ENCODE measurements around the gene SQOR.
A peak's percentile ranks its signal among the peaks of the same experiment; 100 is the strongest.

The SQOR gene

DNA sequence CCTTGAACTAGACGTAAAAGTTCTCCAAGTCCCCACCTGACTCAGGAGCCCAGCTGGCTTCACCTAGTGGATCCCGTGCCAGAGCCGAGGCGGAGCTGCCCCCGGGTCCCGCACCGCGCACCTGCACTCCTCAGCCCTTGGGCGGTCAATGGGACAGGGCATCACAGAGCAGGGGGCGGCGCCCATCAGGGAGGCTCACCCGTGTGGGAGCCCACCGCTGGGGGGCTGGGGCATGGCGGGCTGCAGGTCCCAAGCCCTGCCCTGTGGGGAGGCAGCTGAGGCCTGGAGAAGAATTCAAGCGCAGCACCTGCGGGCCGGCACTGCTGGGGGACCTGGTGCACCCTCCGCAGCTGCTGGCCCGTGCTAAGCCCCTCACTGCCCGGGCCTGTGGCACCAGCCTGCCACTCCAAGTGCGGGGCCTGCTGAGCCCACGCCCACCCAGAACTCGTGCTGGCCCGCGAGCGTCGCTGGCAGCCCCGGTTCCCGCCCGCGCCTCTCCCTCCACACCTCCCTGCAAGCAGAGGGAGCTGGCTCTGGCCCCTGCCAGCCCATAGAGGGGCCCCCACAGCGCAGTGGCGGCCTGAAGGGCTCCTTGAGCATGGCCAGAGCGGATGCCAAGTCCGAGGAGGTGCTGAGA, 16.2 kb downstream of the SQOR start:
- H3K9ac ChIP-seq (ENCODE audit: low read length) = no peak overlapping the region
- peaks cover 6% of the 10 kb centered on the region for H3K4me1 ChIP-seq (ENCODE audit: control insufficient read depth, insufficient read depth, low read length)
- H3K36me3 ChIP-seq (ENCODE audit: control insufficient read depth, insufficient read depth, low read length) = no peaks in the 10 kb centered on the region
- no peak overlapping the region for H3K4me3 ChIP-seq (ENCODE audit: low read length)
- no peaks in the 10 kb centered on the region for H3K27me3 ChIP-seq (ENCODE audit: control insufficient read depth, insufficient read depth, low read length)
- H3K27ac ChIP-seq (ENCODE audit: low read depth, low read length) = no peak overlapping the region

DNA sequence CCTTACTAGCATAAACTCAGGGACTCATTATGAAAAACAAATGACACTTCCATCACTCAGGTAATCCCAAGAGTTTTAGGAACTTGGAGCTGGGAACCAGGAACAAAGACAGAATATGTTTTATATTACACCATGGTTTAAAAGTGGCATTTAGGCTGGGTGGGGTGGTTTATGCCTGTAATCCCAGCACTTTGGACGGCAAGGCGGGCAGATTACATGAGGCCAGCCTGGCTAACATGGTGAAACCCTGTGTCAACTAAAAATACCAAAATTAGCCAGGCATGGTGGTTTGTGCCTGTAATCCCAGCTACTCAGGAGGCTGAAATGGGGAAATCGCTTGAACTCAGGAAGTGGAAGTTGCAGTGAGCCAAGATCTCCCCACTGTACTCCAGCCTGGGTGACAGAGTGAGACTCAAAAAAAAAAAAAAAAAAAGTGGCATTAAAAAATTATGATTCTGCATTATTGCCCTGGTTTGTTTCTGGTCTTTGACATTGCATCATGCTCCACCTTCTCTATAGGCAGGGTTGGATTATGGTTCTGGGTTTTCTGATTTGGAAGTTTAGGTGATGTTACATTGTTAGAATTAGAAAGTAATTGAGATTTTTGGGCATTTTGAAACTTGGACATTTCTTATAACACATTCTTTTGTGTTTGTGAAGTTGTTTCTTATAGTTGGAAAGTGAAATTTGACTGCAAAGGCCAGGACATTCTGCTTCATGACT, 19.0 kb downstream of the SQOR start:
- Histone ChIP-seq H3K4me1 (ENCODE audit: control insufficient read depth, insufficient read depth, low read length) (peaks cover 8% of the 10 kb centered on the region), H3K27ac (ENCODE audit: low read depth, low read length) (no peak overlapping the region), H3K36me3 (ENCODE audit: control insufficient read depth, insufficient read depth, low read length) (no peaks in the 10 kb centered on the region), H3K9ac (ENCODE audit: low read length) (no peak overlapping the region), H3K27me3 (ENCODE audit: control insufficient read depth, insufficient read depth, low read length) (no peaks in the 10 kb centered on the region), H3K4me3 (ENCODE audit: low read length) (no peak overlapping the region)

DNA sequence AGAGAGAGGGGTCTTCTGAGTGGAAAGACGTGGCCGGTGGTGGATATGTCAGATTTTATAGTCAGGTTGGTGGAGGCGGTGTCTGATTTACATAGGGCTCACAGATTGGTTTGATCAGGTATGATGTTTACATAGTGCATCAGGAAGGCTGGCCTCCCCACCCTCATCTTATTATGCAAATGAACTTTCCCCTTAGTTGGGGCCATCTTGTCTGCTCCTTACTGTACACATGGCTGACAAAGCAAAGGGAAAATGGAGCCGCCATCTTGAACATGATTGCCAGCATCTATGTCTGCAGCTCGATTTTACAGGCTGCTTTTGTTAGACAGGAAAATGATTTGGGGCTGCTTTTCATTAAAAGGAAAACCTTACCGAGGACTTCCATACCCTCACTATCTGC, 19.9 kb downstream of the SQOR start:
- Histone ChIP-seq H3K27ac (ENCODE audit: low read depth, low read length) (no peak overlapping the region), H3K9ac (ENCODE audit: low read length) (no peak overlapping the region), H3K36me3 (ENCODE audit: control insufficient read depth, insufficient read depth, low read length) (peaks cover 3% of the 10 kb centered on the region), H3K27me3 (ENCODE audit: control insufficient read depth, insufficient read depth, low read length) (no peaks in the 10 kb centered on the region), H3K4me3 (ENCODE audit: low read length) (no peak overlapping the region), H3K4me1 (ENCODE audit: control insufficient read depth, insufficient read depth, low read length) (peaks cover 12% of the 10 kb centered on the region)

DNA sequence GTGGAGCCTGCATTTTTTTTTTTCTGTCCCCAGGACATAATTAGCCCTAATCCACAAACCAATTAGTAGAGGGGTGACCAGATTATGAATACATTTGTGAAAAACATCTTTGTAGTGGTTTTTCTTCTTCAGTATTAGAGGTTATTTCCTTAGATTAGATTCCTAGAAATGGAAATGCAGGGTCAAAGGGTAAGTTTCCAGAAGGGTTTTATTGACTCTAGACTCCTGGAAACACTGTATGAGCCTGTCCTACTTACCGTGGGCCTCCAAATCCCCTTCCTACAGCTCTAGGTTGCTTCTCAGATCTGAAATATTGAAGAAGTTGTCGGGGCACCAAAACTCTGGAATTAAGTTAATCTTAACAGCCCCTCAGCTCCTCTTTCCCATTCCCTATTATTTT, 22.4 kb downstream of the SQOR start:
- peaks cover 10% of the 10 kb centered on the region for H3K36me3 ChIP-seq (ENCODE audit: control insufficient read depth, insufficient read depth, low read length)
- peak overlapping the region; percentile 28 for H3K4me3 ChIP-seq (ENCODE audit: low read length)
- H3K27ac ChIP-seq (ENCODE audit: low read depth, low read length) = peak overlapping the region; percentile 34
- H3K27me3 ChIP-seq (ENCODE audit: control insufficient read depth, insufficient read depth, low read length) = no peaks in the 10 kb centered on the region
- no peak overlapping the region for H3K9ac ChIP-seq (ENCODE audit: low read length)
- peaks cover 21% of the 10 kb centered on the region for H3K4me1 ChIP-seq (ENCODE audit: control insufficient read depth, insufficient read depth, low read length)

DNA sequence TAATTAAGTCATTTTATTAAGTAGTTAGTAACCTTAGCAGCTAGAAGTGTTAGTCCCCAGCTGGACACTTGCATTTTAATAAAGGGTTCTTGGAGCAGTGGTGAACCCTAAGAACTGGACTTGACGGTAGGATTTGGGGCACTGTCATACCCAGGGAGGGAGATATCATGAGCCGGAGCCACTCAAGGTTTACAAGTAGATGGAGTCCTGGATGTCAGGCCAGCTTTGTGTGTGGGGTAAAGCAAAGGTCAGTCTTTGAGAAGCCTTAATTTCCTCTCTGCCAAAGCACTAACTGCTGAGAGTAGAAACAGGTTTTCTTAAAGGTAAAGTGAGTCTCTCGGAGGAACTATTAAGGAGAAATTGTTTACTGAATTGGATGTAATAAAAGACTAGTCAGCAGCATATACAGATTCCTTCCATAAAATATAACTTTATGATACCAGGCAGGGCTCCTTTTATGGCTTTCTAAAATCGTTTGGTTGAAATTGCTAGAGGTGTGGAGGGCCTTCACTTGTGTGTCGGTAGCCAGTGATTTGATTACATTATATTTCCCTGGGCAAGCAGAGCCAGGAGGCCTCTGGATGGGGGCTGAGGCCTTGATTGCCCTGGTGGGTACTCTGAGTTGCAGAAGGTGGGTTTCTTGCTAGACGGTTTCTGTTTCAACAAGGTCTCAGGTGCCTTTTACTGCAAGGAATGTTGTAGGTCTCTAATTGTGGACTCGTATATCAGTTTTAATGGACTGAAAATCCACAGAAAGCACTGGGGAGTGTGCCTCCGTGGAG, 23.1 kb downstream of the SQOR start:
- H3K27ac ChIP-seq (ENCODE audit: low read depth, low read length) = peak overlapping the region; percentile 34
- peak overlapping the region; percentile 28 for H3K4me3 ChIP-seq (ENCODE audit: low read length)
- no peak overlapping the region for H3K9ac ChIP-seq (ENCODE audit: low read length)
- peaks cover 21% of the 10 kb centered on the region for H3K4me1 ChIP-seq (ENCODE audit: control insufficient read depth, insufficient read depth, low read length)
- H3K36me3 ChIP-seq (ENCODE audit: control insufficient read depth, insufficient read depth, low read length) = peaks cover 10% of the 10 kb centered on the region
- no peaks in the 10 kb centered on the region for H3K27me3 ChIP-seq (ENCODE audit: control insufficient read depth, insufficient read depth, low read length)

DNA sequence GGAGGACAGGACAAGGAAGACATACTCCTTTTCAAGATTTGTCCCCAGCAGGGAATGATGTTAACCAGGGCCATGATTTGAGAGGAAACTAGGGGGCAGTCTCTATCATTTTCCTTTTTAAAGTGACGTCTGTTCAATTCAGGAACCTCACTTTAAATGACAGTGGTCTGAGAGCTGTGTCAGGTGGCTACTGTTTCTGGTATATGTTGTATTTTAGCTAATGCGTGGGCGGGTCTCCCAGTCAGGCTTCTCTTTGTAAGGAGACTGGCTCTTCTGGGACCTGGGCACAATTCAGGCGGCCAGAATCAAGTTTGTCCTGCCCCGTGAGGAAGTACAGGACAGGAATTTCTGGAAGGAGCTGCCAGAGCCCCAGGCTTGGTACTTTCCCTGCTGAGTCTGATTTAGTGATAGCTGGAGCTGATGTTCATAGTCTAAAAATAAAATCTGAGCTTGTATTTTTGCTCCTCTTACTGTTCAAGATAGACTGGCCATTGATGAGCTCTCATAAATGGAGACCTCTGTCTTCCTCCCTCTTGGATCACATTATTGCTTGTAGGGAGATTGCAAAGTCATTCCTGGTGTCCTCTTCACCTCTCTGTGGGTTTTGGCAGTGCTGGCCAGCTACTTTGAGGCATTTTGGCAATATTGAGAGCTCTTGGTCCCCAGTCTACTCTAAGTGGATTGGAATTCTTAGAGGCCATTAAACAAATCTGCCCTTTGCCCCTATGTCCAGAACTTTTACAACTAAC, 25.6 kb downstream of the SQOR start:
- H3K4me1 ChIP-seq (ENCODE audit: control insufficient read depth, insufficient read depth, low read length) = peaks cover 19% of the 10 kb centered on the region
- H3K27me3 ChIP-seq (ENCODE audit: control insufficient read depth, insufficient read depth, low read length) = no peaks in the 10 kb centered on the region
- peak overlapping the region; percentile 81 for H3K27ac ChIP-seq (ENCODE audit: low read depth, low read length)
- no peak overlapping the region for H3K4me3 ChIP-seq (ENCODE audit: low read length)
- H3K9ac ChIP-seq (ENCODE audit: low read length) = no peak overlapping the region
- peaks cover 14% of the 10 kb centered on the region for H3K36me3 ChIP-seq (ENCODE audit: control insufficient read depth, insufficient read depth, low read length)

DNA sequence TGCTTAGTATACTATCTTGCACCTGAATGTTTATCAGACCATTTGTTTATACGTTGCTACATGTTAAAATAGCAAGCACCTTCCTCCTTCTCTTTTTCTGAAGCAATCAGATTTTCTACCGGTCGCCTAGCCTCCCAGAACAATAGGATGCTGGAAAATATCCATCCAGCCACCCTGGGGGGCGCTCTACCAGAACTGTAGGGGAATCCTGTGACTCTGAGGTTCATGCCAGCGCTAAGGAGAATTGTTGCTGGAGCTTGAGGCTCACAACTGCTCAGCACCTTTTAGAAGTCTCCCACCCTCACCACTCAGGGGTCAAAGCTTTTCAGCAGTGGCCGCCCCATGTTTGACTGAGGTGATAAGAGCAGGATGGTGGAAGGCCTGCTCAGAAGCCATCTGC, 27.5 kb downstream of the SQOR start:
- peaks cover 18% of the 10 kb centered on the region for H3K36me3 ChIP-seq (ENCODE audit: control insufficient read depth, insufficient read depth, low read length)
- no peak overlapping the region for H3K4me3 ChIP-seq (ENCODE audit: low read length)
- H3K9ac ChIP-seq (ENCODE audit: low read length) = no peak overlapping the region
- no peak overlapping the region for H3K27ac ChIP-seq (ENCODE audit: low read depth, low read length)
- peaks cover 19% of the 10 kb centered on the region for H3K4me1 ChIP-seq (ENCODE audit: control insufficient read depth, insufficient read depth, low read length)
- no peaks in the 10 kb centered on the region for H3K27me3 ChIP-seq (ENCODE audit: control insufficient read depth, insufficient read depth, low read length)

DNA sequence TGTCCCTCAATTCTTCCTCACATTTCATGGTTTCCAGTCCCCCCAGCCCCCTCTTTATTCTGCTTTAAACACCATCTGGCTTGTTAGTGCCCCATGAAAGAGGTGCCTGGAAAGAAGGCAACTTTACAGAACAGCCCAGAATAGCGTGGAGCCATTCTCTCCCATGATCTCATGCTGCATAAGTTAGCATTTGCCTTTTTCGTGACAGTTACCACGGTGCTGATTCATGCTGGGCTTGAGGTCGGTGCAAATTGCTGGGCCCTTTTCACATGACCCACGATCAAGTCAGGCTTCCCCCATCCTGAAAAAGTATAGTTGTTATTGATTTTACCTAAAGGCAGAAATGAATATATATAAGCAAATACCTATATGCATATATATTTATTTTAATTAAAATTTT, 29.6 kb downstream of the SQOR start:
- Histone ChIP-seq H3K9ac (ENCODE audit: low read length) (no peak overlapping the region), H3K27me3 (ENCODE audit: control insufficient read depth, insufficient read depth, low read length) (no peaks in the 10 kb centered on the region), H3K4me3 (ENCODE audit: low read length) (no peak overlapping the region), H3K36me3 (ENCODE audit: control insufficient read depth, insufficient read depth, low read length) (peaks cover 15% of the 10 kb centered on the region), H3K27ac (ENCODE audit: low read depth, low read length) (no peak overlapping the region), H3K4me1 (ENCODE audit: control insufficient read depth, insufficient read depth, low read length) (peaks cover 10% of the 10 kb centered on the region)

DNA sequence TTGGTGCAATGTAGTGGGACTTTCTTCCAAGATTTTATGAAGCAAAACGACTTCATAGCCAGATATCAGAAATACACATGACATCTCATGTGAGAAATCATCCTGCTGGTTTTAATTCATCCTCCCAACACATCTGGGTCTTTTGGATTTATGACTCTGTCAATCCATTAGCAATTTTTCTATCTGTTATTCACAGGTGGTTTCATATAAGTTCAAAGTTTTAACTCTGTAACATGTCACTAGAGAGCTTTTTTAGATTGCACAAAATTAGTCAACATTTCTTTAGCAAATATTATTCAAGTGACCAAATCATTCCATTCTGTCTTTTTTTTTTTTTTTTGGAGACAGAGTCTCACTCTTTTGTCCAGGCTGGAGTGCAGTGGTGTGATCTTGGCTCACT, 30.4 kb downstream of the SQOR start:
- Histone ChIP-seq H3K36me3 (ENCODE audit: control insufficient read depth, insufficient read depth, low read length) (peaks cover 16% of the 10 kb centered on the region), H3K27ac (ENCODE audit: low read depth, low read length) (no peak overlapping the region), H3K27me3 (ENCODE audit: control insufficient read depth, insufficient read depth, low read length) (no peaks in the 10 kb centered on the region), H3K4me3 (ENCODE audit: low read length) (no peak overlapping the region), H3K9ac (ENCODE audit: low read length) (no peak overlapping the region), H3K4me1 (ENCODE audit: control insufficient read depth, insufficient read depth, low read length) (peaks cover 4% of the 10 kb centered on the region)

DNA sequence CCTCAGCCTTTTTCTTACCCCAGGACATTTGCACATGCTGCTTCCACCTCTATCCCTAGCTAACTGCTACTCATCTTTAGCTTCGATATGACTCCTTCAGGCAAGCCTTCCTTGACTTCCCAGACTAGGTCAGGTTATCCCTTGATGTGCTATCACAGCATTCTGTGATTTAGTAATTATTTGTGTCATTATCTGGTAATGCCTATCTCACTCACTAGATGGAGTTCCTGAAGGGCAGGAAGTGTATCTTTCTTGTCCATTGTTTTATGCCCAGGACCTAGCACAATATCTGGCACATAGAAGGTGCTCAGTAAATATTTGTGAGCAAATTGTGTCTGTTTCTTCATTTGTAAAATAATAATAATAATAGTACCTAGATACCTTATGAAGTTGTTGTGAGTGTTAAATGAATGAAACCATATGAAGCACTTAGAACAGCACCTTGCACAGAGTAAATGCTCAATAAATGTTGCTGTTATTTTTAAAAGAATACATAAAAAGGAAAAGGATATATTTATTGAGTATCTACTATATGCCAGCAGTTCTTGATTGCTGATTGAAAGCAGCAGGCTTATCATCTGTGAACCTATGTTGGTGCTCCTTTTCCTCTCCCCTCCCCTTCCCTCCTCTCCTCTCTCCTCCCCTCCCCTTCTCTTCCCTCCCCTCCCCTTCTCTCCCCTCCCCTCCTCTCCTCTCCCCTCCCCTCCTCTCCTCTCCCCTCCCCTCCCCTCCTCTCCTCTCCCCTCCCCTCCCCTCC, 31.5 kb downstream of the SQOR start:
- H3K4me3 ChIP-seq (ENCODE audit: low read length) = no peak overlapping the region
- no peaks in the 10 kb centered on the region for H3K27me3 ChIP-seq (ENCODE audit: control insufficient read depth, insufficient read depth, low read length)
- H3K36me3 ChIP-seq (ENCODE audit: control insufficient read depth, insufficient read depth, low read length) = peaks cover 16% of the 10 kb centered on the region
- no peak overlapping the region for H3K27ac ChIP-seq (ENCODE audit: low read depth, low read length)
- H3K9ac ChIP-seq (ENCODE audit: low read length) = no peak overlapping the region
- no peaks in the 10 kb centered on the region for H3K4me1 ChIP-seq (ENCODE audit: control insufficient read depth, insufficient read depth, low read length)

DNA sequence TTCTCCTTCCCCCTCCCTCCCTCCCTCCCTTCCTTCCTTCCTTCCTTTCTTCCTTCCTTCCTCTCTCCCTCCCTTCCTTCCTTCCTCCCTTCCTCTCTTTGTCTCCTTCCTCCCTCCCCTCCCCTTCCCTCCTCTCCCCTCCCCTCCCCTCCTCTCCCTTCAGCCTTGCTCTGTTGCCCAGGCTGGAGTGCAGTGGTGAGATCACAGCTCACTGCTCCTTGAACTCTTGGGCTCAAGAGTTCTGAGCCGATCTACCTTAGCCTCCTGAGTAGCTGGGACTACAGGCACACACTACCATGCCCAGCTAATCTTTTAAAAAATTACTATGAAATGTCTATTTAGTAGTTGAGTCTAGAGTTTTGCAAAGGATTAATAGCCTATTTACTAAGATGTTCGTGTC, 32.2 kb downstream of the SQOR start:
- Histone ChIP-seq H3K4me3 (ENCODE audit: low read length) (no peak overlapping the region), H3K4me1 (ENCODE audit: control insufficient read depth, insufficient read depth, low read length) (no peaks in the 10 kb centered on the region), H3K27me3 (ENCODE audit: control insufficient read depth, insufficient read depth, low read length) (no peaks in the 10 kb centered on the region), H3K9ac (ENCODE audit: low read length) (no peak overlapping the region), H3K27ac (ENCODE audit: low read depth, low read length) (no peak overlapping the region), H3K36me3 (ENCODE audit: control insufficient read depth, insufficient read depth, low read length) (peaks cover 12% of the 10 kb centered on the region)
